Parathyroid adenoma (tissue), 2 donors: ENCODE data around the gene RNF144A.
"Not testable (repeated sequence)": the region's sequence is repeated elsewhere in the genome, so short reads cannot be mapped to it uniquely, and the experiment has no call there.

ENCODE experiments used
- H2AFZ ChIP-seq: fragments of 300-600 bp; sonication (generic); one replicate; pipeline ENCODE4 v1.7.0; 2017; ENCODE audit warnings: antibody characterized with exemption, mild to moderate bottlenecking
- H3K27ac ChIP-seq: fragments of 300-600 bp; sonication (generic); one replicate; pipeline ENCODE4 v1.7.0; 2017
- H3K27me3 ChIP-seq: fragments of 300-600 bp; sonication (generic); one replicate; pipeline ENCODE4 v1.7.0; 2017; ENCODE audit warnings: low read length; ENCODE audit not compliant: control insufficient read depth, insufficient read depth
- H3K36me3 ChIP-seq: fragments of 300-600 bp; sonication (generic); one replicate; pipeline ENCODE4 v1.7.0; 2017; ENCODE audit warnings: low read length; ENCODE audit not compliant: control insufficient read depth, insufficient read depth
- H3K4me1 ChIP-seq: fragments of 300-600 bp; sonication (generic); one replicate; pipeline ENCODE4 v1.7.0; 2017; ENCODE audit warnings: control low read depth
- H3K4me2 ChIP-seq: fragments of 300-600 bp; sonication (generic); one replicate; pipeline ENCODE4 v1.7.0; 2017; ENCODE audit warnings: low read length
- H3K4me3 ChIP-seq: fragments of 300-600 bp; sonication (generic); one replicate; pipeline ENCODE4 v1.7.0; 2017; ENCODE audit warnings: low read depth, low read length
- H3K79me2 ChIP-seq: fragments of 300-600 bp; sonication (generic); one replicate; pipeline ENCODE4 v1.7.0; 2017; ENCODE audit warnings: control low read depth
- H3K9ac ChIP-seq: fragments of 300-600 bp; sonication (generic); one replicate; pipeline ENCODE4 v1.7.0; 2017; ENCODE audit warnings: mild to moderate bottlenecking
- H3K9me3 ChIP-seq: fragments of 300-600 bp; sonication (generic); one replicate; pipeline ENCODE4 v1.7.0; 2017; ENCODE audit warnings: low read length; ENCODE audit not compliant: control insufficient read depth
- CTCF ChIP-seq: fragments of 300-600 bp; sonication (generic); IDR thresholded peaks from one replicate; pipeline ENCODE4 v1.7.0; 2017; ENCODE audit warnings: antibody characterized with exemption, mild to moderate bottlenecking
- donor health status: primary hyperparathyroidism.

RNF144A gene

GRCh38 chr2:6932828-6933227 is 15.6 kb downstream of the RNF144A start:
- H3K9me3 ChIP-seq: no peaks in the 10 kb centered on the region
- no peak overlapping the region for H3K4me2 ChIP-seq
- no peak overlapping the region for H3K9ac ChIP-seq
- no peak overlapping the region for H3K4me3 ChIP-seq
- H3K36me3 ChIP-seq: no peaks in the 10 kb centered on the region
- H2AFZ ChIP-seq: no peak overlapping the region
- peaks cover 7% of the 10 kb centered on the region for H3K4me1 ChIP-seq
- no peaks in the 10 kb centered on the region for H3K27me3 ChIP-seq
- no peak overlapping the region for H3K27ac ChIP-seq
- peaks cover 45% of the 10 kb centered on the region for H3K79me2 ChIP-seq
- TF ChIP-seq CTCF: no peak

GRCh38 chr2:6933911-6934310 is 16.7 kb downstream of the RNF144A start:
- Histone ChIP-seq H3K9me3 (no peaks in the 10 kb centered on the region), H3K4me2 (no peak overlapping the region), H3K9ac (no peak overlapping the region), H3K4me1 (peaks cover 5% of the 10 kb centered on the region), H3K79me2 (peaks cover 47% of the 10 kb centered on the region), H2AFZ (no peak overlapping the region), H3K27ac (no peak overlapping the region), H3K4me3 (no peak overlapping the region), H3K27me3 (no peaks in the 10 kb centered on the region), H3K36me3 (no peaks in the 10 kb centered on the region)
- no peak for TF ChIP-seq CTCF

- no peaks in the 10 kb centered on the region for H3K27me3 ChIP-seq
- no peak overlapping the region for H3K4me3 ChIP-seq
- H3K9me3 ChIP-seq: no peaks in the 10 kb centered on the region
- no peak overlapping the region for H3K4me2 ChIP-seq
- no peak for TF ChIP-seq CTCF
- H3K27ac ChIP-seq: no peak overlapping the region
- peaks cover 48% of the 10 kb centered on the region for H3K79me2 ChIP-seq
- peaks cover 5% of the 10 kb centered on the region for H3K4me1 ChIP-seq
- no peaks in the 10 kb centered on the region for H3K36me3 ChIP-seq
- no peak overlapping the region for H3K9ac ChIP-seq
- H2AFZ ChIP-seq: no peak overlapping the region
These were observed 17.1 kb downstream of the RNF144A start for GRCh38 chr2:6934345-6934744.

GRCh38 chr2:6934758-6935651 is 17.8 kb downstream of the RNF144A start:
- H3K4me2 ChIP-seq: no peak overlapping the region
- H3K9ac ChIP-seq: no peak overlapping the region
- TF ChIP-seq CTCF: no peak
- H3K4me3 ChIP-seq: no peak overlapping the region
- peaks cover 5% of the 10 kb centered on the region for H3K4me1 ChIP-seq
- H3K9me3 ChIP-seq: no peaks in the 10 kb centered on the region
- H3K27ac ChIP-seq: no peak overlapping the region
- peaks cover 48% of the 10 kb centered on the region for H3K79me2 ChIP-seq
- H3K36me3 ChIP-seq: no peaks in the 10 kb centered on the region
- H2AFZ ChIP-seq: no peak overlapping the region
- no peaks in the 10 kb centered on the region for H3K27me3 ChIP-seq

GRCh38 chr2:6935652-6936020 is 18.4 kb downstream of the RNF144A start:
- H3K27me3 ChIP-seq, H2AFZ ChIP-seq, H3K36me3 ChIP-seq, H3K9me3 ChIP-seq, H3K4me3 ChIP-seq, H3K27ac ChIP-seq, H3K9ac ChIP-seq, H3K4me1 ChIP-seq, H3K4me2 ChIP-seq: not testable (repeated sequence)
- peaks cover 48% of the 10 kb centered on the region for H3K79me2 ChIP-seq
